NCI-H2227 (cell line): ENCODE results near the gene ENTPD1.
A peak's percentile ranks its signal among the peaks of the same experiment; 100 is the strongest.
"Not testable (repeated sequence)": the region's sequence is repeated elsewhere in the genome, so short reads cannot be mapped to it uniquely, and the experiment has no call there.

Source experiments
- DNase-seq: peaks from one replicate; lab custom pipeline; 2025; ENCODE audit not compliant: unreplicated experiment; lab: John Stamatoyannopoulos, UW

Gene ENTPD1

GRCh38 chr10:95864906-95865813 lies 109.2 kb downstream of the ENTPD1 start:
- DNase-seq, result peak; percentile 40

GRCh38 chr10:95865814-95866466 lies 110.0 kb downstream of the ENTPD1 start:
- DNase-seq, result no peak

- no peak for DNase-seq
Observed at GRCh38 chr10:95866467-95866842, 110.5 kb downstream of the ENTPD1 start.

- DNase-seq, result no peak
Observed at GRCh38 chr10:95867866-95868265, 111.9 kb downstream of the ENTPD1 start.

- DNase-seq, result no peak
Observed at GRCh38 chr10:95872158-95872711, 116.3 kb downstream of the ENTPD1 start.

GRCh38 chr10:95873139-95873538 lies 117.2 kb downstream of the ENTPD1 start:
- DNase-seq, result no peak

GRCh38 chr10:95873651-95874050 lies 117.7 kb downstream of the ENTPD1 start:
- no peak for DNase-seq

GRCh38 chr10:95874783-95875182 lies 118.8 kb downstream of the ENTPD1 start:
- not testable (repeated sequence) for DNase-seq

GRCh38 chr10:95876756-95877155 lies 120.8 kb downstream of the ENTPD1 start:
- DNase-seq, result no peak

GRCh38 chr10:95877881-95878280 lies 121.9 kb downstream of the ENTPD1 start:
- DNase-seq, result no peak

GRCh38 chr10:95880704-95881103 lies 124.7 kb downstream of the ENTPD1 start:
- DNase-seq, result no peak

- no peak for DNase-seq
Observed at GRCh38 chr10:95881316-95881715, 125.4 kb downstream of the ENTPD1 start.

- DNase-seq, result no peak
Observed at GRCh38 chr10:95889830-95890229, 133.9 kb downstream of the ENTPD1 start.

GRCh38 chr10:95896071-95896850 lies 140.3 kb downstream of the ENTPD1 start:
- DNase-seq, result no peak

GRCh38 chr10:95905897-95906580 lies 150.1 kb downstream of the ENTPD1 start:
- not testable (repeated sequence) for DNase-seq

GRCh38 chr10:95906677-95907455 lies 150.9 kb downstream of the ENTPD1 start:
- DNase-seq, result peak; percentile 27

GRCh38 chr10:95907456-95908253 lies 151.7 kb downstream of the ENTPD1 start, which contains the start of gene CC2D2B:
Gene CC2D2B, plus strand, starts transcription at chr10:95907975. Its CDS starts 3,349 bp downstream, at chr10:95911324.
- DNase-seq, result peak; percentile 81

GRCh38 chr10:95908450-95908849 lies 152.5 kb downstream of the ENTPD1 start:
- DNase-seq, result no peak

GRCh38 chr10:95909561-95909960 lies 153.6 kb downstream of the ENTPD1 start:
- no peak for DNase-seq
